Pancreas (tissue), 10 donors: Measurements from ENCODE around the gene PEPD. TPM values are rescaled to one million over a fixed set of nuclear protein-coding genes. Genes with fewer than 3 reads are reported as not detected.

ENCODE experiments used
- ATAC-seq, 4 donors: fragments of 200-7000 bp; cut with Tn5 transposase; one replicate each; pipeline versions ENCODE4 v1.8.0 to v1.9.1; 2020; ENCODE audit warnings: mild to moderate bottlenecking in 4 of 4, moderate library complexity in 4 of 4
- DNase-seq, 6 donors: peaks; one replicate each; pipeline ENCODE4 v3.0.0-alpha.2; 2020
- FAIRE-seq: peaks from 2 replicates; lab custom pipeline; 2012; peaks lifted over from hg19 to GRCh38; lab: Jason Lieb, UNC
- H3K27ac ChIP-seq, 4 donors: fragments of 200-600 bp; sonication (generic); 1 replicate in 3 of 4; 2 replicates in 1 of 4; pipeline versions ENCODE4 v1.5.0 to v1.8.0; 2020
- H3K27me3 ChIP-seq, 4 donors: fragments of 200-600 bp; one replicate each; pipeline ENCODE4 v1.8.0; 2021
- H3K36me3 ChIP-seq, 3 donors: fragments of 200-600 bp; sonication (generic) in 1 of 3; one replicate each; pipeline versions ENCODE4 v1.5.0 to v1.8.0; 2020 to 2021
- H3K4me1 ChIP-seq, 3 donors: fragments of 200-600 bp; one replicate each; pipeline ENCODE4 v1.8.0; 2021
- H3K4me3 ChIP-seq, 4 donors: fragments of 200-600 bp; sonication (generic) in 2 of 4; one replicate each; pipeline versions ENCODE4 v1.5.0 to v1.8.0; 2020 to 2021
- H3K9me3 ChIP-seq, 4 donors: fragments of 200-600 bp; one replicate each; pipeline ENCODE4 v1.8.0; 2021
- WGBS, 2 donors: extraction: QIAGEN DNeasy Blood & Tissue Kit; methylation state at CpG; one replicate each; pipeline ENCODE4 v1.1.7; 2013; 5-methylcytosine and 5-hydroxymethylcytosine counted together
- intact Hi-C, 3 donors: fragments of 100-400 bp; cut with DNase I; formaldehyde crosslinking; loops; one replicate each; pipeline versions ENCODE4 v1.11.1 to v1.14.2; 2022
- polyA plus RNA-seq, 2 donors: library from polyadenylated mRNA; stranded (reverse); fragments of 200-250 nt; gene quantifications; one replicate each; pipeline ENCODE4 v1.2.3, GENCODE V29; 2013
- total RNA-seq, 6 donors: library from RNA; stranded (reverse); fragmentation: NEBNext Ultra II Directional in 4 of 6; extraction: Animal tissue kit (Norgen Biotek cat#: 25700) in 4 of 6; gene quantifications; one replicate each; pipeline versions ENCODE4 v1.2.1 to v1.2.4, GENCODE V29; 2021 to 2023
- TF ChIP-seq, protein P1 (sequence below), 4 donors: fragments of 200-600 bp; sonication (generic) in 3 of 4; IDR thresholded peaks; one replicate each; pipeline versions ENCODE4 v1.5.0 to v1.8.0; 2021; ENCODE audit warnings: antibody characterized with exemption in 4 of 4
- donor health status: healthy with polysubstance abuse.
- donor health status: DM: no; HTN: no; CAD: no; lungs with moderate emphysema.
- donor health status: DM: no; HTN: no; CAD: no.
- donor health status: control.
- donor health status: control.
- donor health status: Bipolar disorder and iron deficiency.
- donor health status: DM: yes; HTN: yes; CAD: no.
- donor health status: DM: no; HTN: no; CAD: no.
- donor health status: DM: no; HTN: no; CAD: no.
- donor health status: DM: yes; HTN: yes; CAD: no.

PEPD gene
- total and polyA plus RNA-seq, 8 donors, result 13.7 to 36.1 (median 22.5) TPM

DNA sequence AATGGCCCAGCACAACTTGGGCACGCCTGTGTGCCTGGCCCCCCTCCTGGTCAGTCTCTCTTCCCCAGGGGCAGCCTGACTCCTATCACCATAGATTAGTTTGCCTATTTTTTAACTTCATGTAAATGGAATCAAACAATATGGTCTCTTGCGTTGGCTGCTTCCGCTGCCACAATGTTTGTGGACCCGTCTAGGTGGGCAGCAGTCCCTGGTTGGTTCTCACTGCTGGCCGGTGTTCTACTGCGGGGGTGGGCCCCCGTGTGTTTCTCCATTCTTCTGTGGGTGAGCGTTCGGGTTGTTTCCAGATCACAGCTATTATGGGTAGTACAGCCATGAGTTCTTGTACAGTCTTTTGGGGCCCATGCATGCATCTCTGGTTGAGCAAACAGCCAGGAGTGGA, 100.8 kb downstream of the PEPD start:
- 79 to 88% methylated on average over 9 of the region's 9 CpGs for WGBS, 2 donors
- intact Hi-C loops, result loop anchor here in 1 of 3 donors (10.0 kb wide), 1 partner anchor 354 kb away; no protein-coding TSS in a partner anchor

DNA sequence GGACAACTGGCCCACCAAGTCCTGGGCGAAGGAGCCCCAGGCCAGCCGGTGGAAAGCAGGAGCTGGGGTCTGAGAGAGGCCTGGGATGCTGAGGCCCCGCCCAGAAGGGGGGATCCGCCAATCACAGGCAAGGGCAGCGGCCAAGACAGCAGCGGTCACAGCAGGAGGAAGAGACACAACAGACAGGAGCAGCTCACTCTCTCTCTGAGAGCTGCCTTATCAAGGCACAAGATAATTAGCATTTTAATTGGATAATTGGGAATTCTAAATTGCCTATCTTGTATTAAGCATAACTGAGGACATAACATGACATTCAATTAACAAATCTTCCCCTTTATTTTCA, 101.8 kb downstream of the PEPD start:
- intact Hi-C loops, result loop anchor here in 1 of 3 donors (10.0 kb wide), 1 partner anchor 355 kb away; no protein-coding TSS in a partner anchor
- WGBS, 2 donors, result 59 to 74% methylated on average over 6 of the region's 6 CpGs
- FAIRE-seq, result no peak
- no peaks in the 10 kb centered on the region for H3K4me1 ChIP-seq
- H3K4me3 ChIP-seq, result no peak overlapping the region
- H3K27me3 ChIP-seq, result no peaks in the 10 kb centered on the region
- TF ChIP-seq, protein P1, sequence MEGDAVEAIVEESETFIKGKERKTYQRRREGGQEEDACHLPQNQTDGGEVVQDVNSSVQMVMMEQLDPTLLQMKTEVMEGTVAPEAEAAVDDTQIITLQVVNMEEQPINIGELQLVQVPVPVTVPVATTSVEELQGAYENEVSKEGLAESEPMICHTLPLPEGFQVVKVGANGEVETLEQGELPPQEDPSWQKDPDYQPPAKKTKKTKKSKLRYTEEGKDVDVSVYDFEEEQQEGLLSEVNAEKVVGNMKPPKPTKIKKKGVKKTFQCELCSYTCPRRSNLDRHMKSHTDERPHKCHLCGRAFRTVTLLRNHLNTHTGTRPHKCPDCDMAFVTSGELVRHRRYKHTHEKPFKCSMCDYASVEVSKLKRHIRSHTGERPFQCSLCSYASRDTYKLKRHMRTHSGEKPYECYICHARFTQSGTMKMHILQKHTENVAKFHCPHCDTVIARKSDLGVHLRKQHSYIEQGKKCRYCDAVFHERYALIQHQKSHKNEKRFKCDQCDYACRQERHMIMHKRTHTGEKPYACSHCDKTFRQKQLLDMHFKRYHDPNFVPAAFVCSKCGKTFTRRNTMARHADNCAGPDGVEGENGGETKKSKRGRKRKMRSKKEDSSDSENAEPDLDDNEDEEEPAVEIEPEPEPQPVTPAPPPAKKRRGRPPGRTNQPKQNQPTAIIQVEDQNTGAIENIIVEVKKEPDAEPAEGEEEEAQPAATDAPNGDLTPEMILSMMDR (IDR thresholded peaks at IDR 0.05), result no peak
- H3K36me3 ChIP-seq, result no peaks in the 10 kb centered on the region
- ATAC-seq, result no peak
- H3K27ac ChIP-seq, result no peak overlapping the region
- peak in 1 of 6 donors; percentile 43 for DNase-seq
- H3K9me3 ChIP-seq, result no peaks in the 10 kb centered on the region

More for the DNA sequence above, 100.8 kb downstream of the PEPD start:
- Histone ChIP-seq H3K27ac (no peak overlapping the region), H3K4me1 (no peaks in the 10 kb centered on the region), H3K36me3 (no peaks in the 10 kb centered on the region), H3K9me3 (no peaks in the 10 kb centered on the region), H3K27me3 (no peaks in the 10 kb centered on the region), H3K4me3 (no peak overlapping the region)
- FAIRE-seq (no peak), ATAC-seq (no peak), DNase-seq (peak in 1 of 6 donors; percentile 23)
- TF ChIP-seq, protein P1 (IDR thresholded peaks at IDR 0.05), result no peak

- DNase-seq, result peak in 1 of 6 donors; percentile 34
- no peaks in the 10 kb centered on the region for H3K4me1 ChIP-seq
- intact Hi-C loops, result no loop called here
- no peaks in the 10 kb centered on the region for H3K36me3 ChIP-seq
- no peak for FAIRE-seq
- 84 to 86% methylated on average over 20 of the region's 20 CpGs for WGBS, 2 donors
- TF ChIP-seq, protein P1 (IDR thresholded peaks at IDR 0.05), result no peak
- H3K9me3 ChIP-seq, result no peaks in the 10 kb centered on the region
- no peak for ATAC-seq
- H3K4me3 ChIP-seq, result no peak overlapping the region
- no peaks in the 10 kb centered on the region for H3K27me3 ChIP-seq
- no peak overlapping the region for H3K27ac ChIP-seq
Measured at GRCh38 chr19:33418871-33419787, 102.5 kb downstream of the PEPD start.

DNA sequence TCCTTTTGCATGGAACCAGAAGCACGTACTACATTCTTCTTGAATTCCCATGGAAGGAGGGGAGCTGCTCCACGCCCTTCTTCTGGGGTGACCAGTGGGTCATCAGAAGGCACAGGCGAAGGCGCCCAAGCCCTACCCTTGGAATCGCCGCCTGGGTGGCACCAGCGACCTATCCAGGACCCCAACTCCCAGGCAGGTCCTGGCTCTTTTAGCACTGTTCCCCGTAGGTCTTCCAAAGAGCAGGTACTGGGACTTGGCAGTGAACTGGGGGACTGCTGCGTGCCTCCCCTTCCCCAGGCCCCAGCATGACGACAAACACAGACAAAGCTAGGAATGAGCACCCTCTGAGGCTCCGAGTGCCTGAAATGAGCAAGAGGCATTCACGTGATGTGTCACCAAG, 103.1 kb downstream of the PEPD start:
- 84 to 87% methylated on average over 12 of the region's 12 CpGs for WGBS, 2 donors
- FAIRE-seq (no peak), DNase-seq (peak in 1 of 6 donors; percentile 19), ATAC-seq (no peak)
- Histone ChIP-seq H3K27me3 (no peaks in the 10 kb centered on the region), H3K4me1 (no peaks in the 10 kb centered on the region), H3K9me3 (no peaks in the 10 kb centered on the region), H3K4me3 (no peak overlapping the region), H3K36me3 (no peaks in the 10 kb centered on the region), H3K27ac (no peak overlapping the region)
- TF ChIP-seq, protein P1 (IDR thresholded peaks at IDR 0.05), result no peak
- intact Hi-C loops, result no loop called here

GRCh38 chr19:33417751-33418150, 103.8 kb downstream of the PEPD start:
- Histone ChIP-seq H3K27ac (no peak overlapping the region), H3K27me3 (no peaks in the 10 kb centered on the region), H3K36me3 (no peaks in the 10 kb centered on the region), H3K9me3 (no peaks in the 10 kb centered on the region), H3K4me1 (no peaks in the 10 kb centered on the region), H3K4me3 (no peak overlapping the region)
- FAIRE-seq (no peak), DNase-seq (peak in 1 of 6 donors; percentile 45), ATAC-seq (no peak)
- TF ChIP-seq, protein P1 (IDR thresholded peaks at IDR 0.05), result no peak
- intact Hi-C loops, result no loop called here
- 85 to 91% methylated on average over 14 of the region's 14 CpGs for WGBS, 2 donors
